Renal cortical epithelial cell (primary cell): ENCODE results near the gene RPS29. TPM values are rescaled to one million over a fixed set of nuclear protein-coding genes. Genes with fewer than 3 reads are reported as not detected.
"Not testable (repeated sequence)": the region's sequence is repeated elsewhere in the genome, so short reads cannot be mapped to it uniquely, and the experiment has no call there.

Experiments used
- DNase-seq: peaks from one replicate; pipeline ENCODE4 v3.0.0-alpha.2; 2011; ENCODE audit warnings: low read depth
- total RNA-seq: library from RNA; depleted of rRNA; stranded (reverse); fragments of >200 nt; gene quantifications from 2 replicates; pipeline ENCODE4 v1.2.3, GENCODE V29; 2014

RPS29 gene
- total RNA-seq, 1 donor from 2014 or later, result 336 TPM

DNA sequence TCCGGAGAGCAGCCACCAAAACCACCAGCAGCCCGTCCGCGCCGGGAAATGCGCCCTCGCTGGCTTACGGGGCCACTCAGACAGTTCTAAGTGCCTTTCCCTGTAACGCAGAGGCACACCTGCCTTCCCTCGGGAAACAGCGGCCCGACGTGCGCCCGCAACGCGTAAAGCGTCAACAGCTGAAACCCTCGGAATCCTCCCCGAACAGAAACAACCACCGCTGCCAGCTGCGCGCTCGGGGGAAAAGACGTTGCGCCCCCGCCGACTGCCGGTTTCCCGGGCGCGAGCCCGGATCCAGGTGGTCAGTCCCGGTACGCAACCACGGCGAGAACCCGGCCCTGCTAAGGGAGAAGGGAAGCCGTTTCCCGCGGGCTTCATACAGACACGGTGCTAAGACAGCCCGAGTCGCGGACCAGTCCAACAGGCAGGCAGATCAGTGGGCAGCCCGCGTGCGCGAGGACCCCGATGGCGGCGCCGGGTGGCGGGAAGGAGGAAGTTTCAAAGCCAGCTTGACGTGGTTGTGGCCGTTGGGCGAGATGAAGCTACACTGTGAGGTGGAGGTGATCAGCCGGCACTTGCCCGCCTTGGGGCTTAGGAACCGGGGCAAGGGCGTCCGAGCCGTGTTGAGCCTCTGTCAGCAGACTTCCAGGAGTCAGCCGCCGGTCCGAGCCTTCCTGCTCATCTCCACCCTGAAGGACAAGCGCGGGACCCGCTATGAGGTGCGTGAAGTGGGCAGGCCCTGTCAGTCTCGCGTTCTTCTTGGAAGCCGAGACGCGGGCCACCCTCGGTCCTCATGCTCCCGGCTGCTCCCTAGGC, 12.5 kb upstream of the RPS29 start, which contains the start of gene LRR1:
Gene LRR1, plus strand, starts transcription at position 456 of the 816 bp plus-strand sequence. Its CDS starts 81 bp downstream, at position 537.
- DNase-seq, result peak; percentile 63

DNA sequence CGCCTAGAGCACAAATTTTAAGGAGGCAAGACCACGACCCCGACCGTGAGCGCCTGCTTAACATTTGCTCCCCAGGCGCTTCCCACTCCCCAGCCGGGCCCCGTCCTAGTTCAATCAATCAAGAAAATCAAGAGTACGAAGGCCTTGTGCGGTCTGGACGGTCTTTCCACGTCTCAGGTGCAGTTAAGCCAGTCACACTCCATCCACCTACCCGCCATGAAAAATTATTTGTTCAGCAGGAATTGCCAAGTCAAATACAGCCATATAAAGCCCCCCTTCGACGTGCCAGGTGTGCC, 12.0 kb upstream of the RPS29 start:
- no peak for DNase-seq

DNA sequence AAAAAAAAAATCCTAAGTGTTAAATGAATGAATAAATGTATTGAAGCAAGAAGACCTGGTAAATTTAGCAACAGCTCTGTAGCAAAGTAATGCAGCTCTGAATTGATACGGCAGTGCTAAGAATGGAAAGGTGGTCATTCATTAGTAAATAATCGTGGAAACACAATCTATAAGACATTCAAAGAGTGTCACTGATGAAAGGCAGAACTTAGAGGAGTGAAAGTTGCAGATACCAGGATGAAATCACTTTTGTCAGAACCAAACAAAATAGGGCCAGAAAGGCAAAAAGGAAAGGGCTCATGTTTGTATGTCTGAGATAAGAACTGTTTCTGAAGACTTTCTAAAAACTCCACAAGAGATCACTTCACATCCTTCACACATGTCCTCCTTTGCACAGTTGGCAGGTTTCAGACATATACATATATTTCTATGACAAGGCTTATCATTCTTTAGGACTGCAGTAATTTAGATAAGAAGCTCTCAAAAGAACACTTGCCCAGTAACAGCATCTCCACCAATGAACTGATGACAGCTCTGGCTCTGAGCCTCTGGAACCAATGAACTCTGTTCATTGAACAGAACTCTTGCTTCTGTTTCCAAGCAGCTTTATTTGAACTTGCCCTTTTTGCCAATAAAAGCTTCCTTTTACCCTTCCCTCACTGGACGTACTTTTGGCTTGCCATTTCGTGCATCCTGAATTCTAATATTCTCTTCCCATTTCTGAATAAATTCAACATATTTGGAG, 8.3 kb upstream of the RPS29 start:
- DNase-seq, result peak; percentile 36

DNA sequence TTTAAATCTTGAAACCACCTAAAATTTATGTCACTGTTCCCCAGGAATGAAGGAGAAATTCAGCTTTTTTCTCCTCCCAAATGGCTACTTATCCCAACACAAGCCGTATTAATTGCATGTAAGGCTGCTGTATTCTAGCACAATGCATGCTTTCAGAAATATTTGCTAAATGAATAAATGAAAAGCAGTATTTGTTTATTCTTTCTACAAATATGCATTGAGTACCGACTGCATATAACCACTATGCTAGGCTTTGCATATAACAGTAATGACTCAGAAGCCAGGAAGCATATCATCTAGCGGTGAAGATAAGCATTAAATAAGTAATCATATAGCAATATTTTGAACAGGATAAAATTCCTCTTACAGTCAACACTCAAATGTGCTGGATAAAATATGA, 6.8 kb upstream of the RPS29 start:
- DNase-seq, result no peak

DNA sequence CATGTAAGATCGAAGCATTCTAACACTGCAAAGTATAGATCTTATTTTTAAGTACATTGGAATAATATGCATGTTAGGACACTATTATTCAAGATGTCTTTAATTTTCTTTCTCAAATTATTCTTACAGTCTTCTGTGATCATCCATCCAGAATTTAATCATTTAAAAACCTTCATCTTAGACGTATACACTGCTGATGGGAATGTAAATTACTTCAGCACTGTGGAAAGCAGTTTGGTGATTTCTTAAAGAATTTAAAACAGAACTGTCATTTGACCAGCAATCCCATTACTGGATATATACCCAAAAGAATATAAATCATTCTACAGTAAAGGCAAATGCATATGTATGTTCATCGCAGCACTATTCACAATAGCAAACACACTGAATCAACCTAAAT, 3.2 kb upstream of the RPS29 start:
- no peak for DNase-seq

DNA sequence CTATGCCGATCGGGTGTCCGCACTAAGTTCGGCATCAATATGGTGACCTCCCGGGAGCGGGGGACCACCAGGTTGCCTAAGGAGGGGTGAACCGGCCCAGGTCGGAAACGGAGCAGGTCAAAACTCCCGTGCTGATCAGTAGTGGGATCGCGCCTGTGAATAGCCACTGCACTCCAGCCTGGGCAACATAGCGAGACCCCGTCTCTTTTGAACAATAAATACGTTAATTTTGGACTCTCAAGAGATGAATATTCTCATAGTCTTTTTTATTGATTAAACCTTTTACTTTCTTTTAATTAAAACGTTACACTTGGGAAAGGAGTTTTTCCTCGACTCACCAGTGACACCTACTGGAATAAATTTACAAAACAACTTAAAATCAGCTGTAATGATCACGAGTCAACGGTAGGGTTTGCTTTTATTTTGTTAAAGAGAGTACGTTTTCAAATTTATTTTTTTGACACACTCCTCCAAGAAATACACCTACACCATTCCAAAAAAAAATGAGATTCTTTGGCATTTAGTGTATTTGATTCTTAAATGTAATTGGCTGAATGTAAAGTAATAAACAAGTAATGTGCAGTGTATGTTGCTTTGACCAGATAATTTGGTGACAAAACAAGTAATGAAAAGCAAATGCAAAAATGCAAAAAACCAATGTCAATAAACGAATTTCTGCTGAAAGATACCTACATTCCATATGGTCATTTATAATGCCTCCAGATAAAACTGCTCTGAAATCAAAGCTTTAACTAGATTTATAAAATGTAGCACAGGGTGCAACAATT, 687 bp upstream of the RPS29 start:
- peak; percentile 78 for DNase-seq

DNA sequence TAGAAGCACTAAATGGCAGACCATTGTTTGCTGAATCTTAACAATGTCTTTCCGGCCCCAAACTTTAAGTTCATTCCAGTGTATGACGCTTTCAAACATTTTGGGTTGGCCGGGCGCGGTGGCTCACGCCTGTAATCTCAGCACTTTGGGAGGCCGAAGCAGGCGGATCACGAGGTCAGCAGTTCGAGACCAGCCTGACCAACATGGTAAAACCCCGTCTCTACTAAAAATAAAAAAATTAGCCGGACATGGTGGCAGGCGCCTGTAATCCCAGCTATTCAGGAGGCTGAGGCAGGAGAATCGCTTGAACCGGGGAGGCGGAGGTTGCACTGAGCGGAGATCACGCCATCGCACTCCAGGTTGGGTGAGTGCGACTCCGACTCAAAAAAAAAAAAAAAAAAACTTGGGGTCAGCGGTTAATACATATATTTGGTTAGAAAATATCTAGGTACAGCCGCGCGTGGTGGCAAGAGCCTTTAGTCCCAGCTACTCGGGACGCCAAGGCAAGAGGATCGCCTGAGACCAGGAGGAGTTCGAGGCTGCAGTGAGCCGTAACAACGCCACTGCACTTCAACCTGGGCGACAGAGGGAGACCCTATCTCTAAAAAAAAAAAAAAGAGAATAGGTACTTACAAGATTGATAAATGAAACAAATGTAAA, 1.1 kb downstream of the RPS29 start:
- not testable (repeated sequence) for DNase-seq

DNA sequence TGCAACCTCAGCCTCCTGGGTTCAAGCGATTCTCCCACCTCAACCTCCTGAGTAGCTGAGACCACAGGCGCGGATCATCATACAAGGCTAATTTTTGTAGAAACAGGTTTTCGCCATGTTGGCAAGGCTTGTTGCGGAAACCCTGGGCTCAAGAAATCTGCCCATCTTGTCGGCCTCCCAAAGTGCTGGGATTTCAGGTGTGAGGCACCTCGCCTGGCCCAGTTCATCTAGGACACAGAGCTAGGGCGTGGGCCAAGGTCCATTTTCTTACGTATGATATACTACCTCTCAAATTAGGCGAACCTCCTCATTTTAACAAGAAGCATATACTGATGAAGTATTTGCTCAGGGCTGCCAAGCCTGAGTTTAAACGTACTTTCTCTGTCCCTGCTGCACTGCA, 2.1 kb downstream of the RPS29 start:
- no peak for DNase-seq

DNA sequence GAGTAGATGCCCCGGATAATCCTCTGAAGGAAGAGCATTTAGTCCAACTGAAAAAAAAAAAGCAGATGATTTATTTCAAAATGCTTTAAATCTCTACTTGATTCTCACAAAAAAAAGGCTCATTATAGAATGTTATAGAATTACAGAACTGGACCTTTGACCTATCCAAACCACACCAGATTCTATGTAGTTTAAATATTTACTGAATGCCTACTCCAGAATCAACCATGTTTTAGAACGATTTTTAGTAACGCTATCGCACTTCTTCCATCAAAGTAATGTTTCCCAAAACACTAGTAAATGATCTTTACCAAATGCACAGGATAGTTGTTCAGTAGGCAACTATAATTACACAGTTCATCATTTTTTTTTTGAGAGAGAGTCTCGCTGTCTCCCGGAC, 2.6 kb downstream of the RPS29 start:
- no peak for DNase-seq

DNA sequence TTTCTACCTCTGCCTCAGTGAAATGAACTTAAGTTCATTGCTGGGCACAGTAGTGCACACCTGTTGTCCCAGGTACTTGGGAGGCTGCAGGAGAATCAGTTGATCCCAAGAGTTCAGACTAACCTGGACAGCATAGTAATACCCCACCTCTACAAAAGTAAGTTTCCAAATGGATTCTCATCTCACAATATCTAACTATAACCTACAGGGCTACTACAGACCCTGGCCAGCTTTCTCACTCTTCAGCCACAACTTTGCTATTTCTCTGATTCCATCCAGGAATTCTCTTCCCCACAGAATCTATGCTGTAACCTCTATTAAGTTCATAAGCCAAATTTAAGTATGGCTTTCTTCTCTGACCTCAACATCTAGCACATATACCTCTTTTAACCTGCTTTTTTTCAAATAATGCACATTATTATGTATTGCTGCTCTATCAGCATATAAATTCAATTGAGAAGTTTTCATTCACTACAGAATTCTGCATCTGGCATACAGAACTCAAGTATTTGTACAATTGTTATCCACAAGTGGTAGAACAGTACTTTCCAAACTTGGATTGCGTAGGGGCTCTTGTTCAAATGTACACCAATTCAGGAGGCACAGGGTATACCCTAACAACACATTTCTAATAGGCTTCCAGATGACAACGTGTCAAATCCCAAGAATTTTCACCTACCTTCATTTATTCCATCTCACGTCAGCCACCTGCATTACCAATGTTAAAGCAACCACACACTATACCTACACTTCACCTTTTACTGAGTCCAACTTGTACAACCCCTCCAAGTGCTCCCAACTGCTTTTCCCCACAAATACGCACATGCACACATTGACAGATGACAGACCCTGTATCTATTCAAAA, 3.8 kb downstream of the RPS29 start:
- DNase-seq, result no peak

DNA sequence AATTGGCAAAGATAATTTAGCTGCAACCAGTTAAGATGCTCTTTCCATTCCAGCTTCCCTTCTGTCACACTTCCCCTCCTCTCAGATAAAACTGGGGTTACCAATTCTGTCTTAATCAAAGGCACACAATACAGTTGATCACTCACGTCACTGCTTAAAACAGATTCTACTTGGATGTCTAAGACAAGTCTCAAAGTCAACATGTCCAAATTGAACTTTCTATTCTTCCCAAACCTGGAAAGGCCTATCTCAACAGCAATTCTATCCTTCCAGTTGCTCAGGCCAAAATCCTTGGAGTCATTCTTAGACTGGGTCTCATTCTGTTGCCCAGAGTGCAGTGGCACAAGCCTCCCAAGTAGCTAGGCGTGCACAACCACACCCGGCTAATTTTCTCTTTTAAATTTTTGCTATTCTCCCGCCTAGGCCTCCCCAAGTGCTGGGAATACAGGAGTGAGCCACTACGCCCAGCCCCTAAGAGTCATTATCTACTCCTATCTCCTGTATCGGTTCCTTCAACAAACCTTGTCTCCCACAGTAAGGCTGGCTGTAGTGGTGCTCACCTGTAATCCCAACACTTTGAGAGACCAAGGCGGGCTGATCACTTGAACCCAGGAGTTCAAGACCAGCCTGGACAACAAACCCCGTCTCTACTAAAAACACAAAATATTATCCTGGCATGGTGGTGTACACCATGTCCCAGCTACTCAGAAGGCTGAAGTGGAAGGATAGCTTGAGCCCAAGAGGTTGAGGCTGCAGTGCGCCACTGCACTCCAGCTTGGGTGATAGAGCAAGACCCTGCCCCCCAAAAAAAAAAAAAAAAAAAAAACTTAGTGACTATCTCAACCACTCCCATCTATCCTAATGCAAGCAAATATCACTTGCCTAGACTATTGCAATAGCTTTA, 4.7 kb downstream of the RPS29 start:
- no peak for DNase-seq

DNA sequence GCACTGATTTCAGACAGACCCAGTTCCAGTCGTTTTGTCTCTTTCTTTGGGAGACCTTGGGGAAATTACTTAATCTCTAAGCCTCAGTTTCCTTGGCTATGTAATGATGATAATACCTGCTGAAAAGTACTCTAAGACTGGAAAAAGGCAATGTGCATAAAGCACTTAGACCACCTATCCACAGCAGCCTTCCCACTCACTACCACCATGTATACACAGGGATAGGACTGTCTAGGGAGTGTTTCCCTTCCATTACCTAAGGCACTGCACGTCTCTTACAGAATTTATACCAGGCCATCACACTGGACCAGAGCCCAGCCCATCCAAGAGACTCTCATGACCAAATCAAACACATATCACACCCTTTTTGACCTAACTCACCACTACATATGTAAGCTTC, 6.3 kb downstream of the RPS29 start:
- no peak for DNase-seq

DNA sequence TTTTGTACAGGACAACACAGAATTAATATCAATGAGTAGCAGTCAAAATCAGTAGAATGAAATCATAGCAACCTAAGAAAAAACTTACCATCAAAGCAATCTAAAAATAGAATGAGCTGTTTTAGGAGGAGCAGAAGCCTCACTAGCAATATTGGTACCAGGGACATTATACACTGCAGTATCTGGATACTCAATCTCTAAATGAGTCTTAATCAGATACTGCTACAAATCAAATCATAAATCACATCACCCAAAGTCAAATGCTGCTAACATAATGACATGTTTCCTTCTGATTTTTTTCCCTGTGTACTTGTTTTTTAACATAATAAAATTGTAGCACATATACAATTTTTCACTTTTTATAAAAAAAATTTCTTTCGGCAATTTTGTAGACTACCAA, 8.0 kb downstream of the RPS29 start:
- DNase-seq, result no peak

DNA sequence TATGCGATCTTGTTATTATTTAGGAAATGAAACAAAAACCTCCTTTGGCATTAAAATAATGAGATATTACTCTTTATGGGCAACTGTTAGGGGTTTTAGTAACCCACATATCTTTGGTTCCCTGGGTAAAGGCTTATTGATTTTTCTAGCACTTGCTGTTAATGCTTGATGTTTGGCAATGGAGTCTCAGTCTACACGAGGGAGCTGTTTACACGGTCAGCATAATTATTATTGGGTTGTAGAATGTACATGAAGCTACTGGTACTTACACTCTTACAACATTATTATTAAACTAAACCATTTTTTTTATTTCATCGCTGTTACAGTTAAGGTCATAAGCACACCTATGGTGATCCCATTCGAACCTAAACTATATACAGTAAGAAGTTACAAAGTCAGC, 12.1 kb downstream of the RPS29 start:
- DNase-seq, result no peak

DNA sequence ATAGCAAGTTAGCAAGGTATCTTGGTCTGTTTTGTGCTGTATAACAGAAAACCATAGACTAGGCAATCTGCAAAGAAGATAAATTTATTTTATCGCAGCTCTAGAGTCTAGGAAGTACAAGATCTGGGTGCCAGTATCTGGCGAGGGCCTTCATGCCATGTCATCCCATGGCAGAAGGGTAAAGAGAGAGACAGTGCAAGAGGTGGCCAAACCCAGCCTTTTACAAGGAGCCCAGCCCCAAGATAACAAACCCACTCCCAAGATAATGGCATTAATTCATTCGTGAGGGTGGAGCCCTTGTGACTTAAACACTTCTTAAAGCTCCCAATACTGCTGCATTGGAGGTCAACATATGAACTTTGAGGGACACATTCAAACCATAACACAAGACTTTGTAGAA, 16.9 kb downstream of the RPS29 start:
- no peak for DNase-seq

DNA sequence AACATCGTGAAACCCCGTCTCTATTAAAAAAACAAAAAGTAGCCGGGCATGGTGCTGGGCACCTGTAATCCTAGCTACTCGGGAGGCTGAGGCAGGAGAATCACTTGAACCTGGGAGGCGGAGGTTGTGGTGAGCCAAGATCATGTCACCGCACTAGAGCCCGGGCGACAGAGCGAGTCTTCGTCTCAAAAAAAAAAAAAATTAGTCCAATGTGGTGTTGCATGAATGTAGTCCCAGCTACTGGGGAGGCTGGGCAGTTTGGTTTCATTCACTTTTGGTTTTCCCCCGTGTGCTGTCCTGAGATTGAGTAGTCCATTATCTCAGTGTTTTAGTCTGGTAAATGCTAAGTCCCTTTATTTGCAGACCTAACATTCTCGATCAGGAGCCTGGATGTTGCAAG, 19.5 kb downstream of the RPS29 start:
- no peak for DNase-seq

DNA sequence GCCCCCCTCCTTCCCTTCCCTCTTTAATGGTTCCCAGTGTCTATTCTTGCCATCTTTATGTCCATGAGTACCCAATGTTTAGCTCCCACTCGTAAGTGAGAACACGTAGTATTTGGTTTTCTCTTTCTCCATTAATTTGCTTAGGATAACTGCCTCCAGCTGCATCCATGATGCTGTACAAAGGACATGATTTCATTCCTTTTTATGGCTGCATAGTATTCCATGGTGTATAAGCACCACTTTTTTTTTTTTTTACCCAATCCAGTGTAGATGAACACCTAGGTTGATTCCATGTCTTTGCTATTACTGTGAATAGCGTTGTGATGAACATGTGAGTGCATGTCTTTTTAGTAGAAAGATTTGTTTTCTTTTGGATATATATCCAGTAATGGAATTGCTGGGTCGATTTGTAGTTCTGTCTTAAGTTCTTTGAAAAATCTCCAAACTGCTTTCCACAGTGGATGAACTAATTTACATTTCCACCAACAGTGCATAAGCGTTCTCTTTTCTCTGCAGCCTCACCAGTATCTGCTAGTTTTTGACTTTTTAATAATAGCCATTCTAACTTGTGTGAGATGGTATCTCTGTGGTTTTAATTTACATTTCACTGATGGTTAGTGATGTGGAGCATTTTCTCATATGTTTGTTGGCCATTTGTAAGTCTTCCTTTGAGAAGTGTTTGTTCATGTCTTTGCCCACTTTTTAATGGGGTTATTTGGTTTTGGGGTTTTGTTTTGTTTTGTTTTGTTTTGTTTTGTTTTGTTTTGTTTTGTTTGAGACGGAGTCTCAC, 26.0 kb downstream of the RPS29 start:
- DNase-seq, result no peak

DNA sequence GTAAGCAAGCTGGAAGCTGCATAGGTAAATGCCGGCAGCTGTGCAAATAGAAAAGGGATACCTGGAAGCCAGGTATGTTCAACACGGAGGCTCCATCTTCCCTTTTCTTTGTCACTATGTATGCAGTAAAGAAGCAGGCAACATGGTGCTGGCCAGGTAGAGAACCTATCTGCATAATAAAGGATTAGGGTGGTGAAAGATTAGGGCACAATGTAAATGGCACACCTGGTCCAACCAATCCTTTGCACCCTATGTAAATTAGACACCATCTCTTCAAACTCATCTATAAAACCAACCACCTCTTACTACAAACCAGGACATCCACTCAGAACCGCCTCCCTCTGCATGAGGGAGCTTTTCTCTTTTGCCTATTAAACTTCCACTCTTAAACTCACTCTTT, 32.3 kb downstream of the RPS29 start:
- no peak for DNase-seq

DNA sequence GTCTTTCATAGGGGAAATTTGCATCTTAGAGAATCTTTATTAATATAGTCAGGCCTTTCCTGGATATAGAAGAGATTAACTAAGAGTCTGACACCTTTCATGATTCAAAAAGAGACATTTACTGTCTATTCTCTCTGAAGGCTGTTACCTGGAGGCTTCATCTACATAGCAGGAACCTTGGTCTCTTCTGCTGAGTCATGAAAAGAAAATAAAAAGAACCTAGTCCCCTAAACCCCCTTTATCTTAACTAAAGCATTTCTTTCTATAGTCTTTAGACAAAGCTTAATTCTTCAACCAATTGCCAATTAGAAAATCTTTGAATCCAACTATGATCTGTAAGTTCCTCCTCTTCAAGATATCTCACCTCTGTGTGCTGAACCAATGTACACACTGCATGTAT, 33.1 kb downstream of the RPS29 start:
- DNase-seq, result no peak
